ENCODE data around the gene ZNF106. TPM values are rescaled to one million over a fixed set of nuclear protein-coding genes. Genes with fewer than 3 reads are reported as not detected.

Gene ZNF106
- 239 TPM for polyA plus RNA-seq (ENCODE audit: insufficient read length)

DNA sequence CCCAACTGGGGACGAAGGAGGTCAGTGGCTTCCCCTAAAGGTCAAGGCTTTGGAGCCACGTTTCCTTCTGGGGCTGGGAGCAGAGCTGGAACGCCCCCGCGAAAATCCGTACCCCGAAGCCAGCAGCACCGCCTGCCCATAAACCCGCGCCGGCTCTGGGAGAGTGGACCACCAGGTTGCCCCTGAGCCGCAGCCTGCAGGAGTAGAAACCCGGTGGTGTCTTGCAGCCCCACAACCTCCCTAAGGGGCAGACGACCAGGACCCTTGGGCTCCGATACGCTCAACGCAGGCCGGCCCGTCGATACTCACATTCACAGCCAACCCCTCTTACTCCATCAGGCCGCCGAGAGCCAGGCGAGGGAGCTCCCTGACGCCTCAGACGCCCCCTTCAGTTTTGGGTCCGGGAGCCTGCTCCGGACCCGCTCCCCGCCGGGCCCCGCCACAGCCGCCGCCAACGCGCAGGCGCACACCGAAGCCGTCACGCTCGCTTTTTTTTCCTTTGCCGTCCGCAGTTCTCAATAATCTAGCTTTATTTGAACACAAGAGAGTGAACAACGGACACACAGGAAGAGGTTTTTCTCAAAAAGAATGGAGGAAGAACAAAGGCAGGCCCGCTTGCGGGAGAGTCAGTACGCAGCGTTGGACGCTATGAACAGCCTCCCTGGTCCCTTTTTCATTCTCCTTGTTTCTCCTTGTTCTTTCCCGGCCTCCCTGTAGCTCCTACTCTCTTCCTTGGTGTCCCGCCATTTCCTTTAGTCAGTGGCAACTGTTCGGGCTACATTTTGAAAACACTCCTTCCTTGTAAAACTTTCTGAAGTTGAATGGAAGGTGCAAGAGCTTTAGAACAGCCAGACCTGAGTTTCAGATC is at the start of gene ZNF106:
Gene ZNF106 (minus strand): TSS at position 471 of the 868 bp plus-strand sequence. CDS start 18,852 bp downstream, outside the sequence.
- DNase-seq (ENCODE audit: low read depth) = peak; percentile 83

DNA sequence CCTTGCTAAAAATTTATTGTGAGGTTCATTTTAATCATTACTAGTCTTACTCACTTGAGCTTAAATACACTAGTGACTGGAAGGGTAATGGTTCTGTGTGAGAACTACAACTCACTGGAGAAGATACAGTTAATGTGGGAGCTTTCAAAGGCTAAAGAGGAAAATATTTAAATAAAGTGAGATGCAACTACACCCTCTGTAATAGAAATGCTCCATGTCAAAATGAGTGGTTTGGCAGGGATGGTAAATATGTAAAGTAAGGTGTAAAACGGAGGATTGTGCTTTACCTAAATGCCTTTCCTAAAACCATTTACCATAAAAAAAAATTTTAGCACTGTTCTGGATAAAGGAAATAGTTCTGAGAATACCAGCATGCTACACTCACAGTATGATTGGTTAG is 42.3 kb upstream of the ZNF106 start:
- no peak for DNase-seq (ENCODE audit: low read depth)

DNA sequence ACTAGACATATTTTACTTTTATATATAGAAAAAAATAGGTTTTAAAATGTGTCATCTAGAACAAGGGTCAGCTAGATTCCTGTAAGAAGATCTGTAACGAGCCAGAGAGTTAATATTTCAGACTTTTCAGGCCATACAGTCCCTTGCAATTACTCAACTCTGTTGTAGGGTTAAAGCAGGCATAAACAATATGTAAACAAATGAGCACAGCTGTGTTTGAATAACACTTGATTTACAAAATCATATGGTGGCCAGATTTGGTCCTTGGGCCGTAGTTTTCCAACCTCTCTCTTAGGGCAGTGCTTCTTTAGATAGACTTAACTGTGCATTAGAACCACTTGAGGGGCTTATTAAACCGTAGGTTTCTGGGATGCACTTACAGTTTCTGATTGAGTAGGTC is 38.0 kb upstream of the ZNF106 start:
- DNase-seq (ENCODE audit: low read depth) = no peak

DNA sequence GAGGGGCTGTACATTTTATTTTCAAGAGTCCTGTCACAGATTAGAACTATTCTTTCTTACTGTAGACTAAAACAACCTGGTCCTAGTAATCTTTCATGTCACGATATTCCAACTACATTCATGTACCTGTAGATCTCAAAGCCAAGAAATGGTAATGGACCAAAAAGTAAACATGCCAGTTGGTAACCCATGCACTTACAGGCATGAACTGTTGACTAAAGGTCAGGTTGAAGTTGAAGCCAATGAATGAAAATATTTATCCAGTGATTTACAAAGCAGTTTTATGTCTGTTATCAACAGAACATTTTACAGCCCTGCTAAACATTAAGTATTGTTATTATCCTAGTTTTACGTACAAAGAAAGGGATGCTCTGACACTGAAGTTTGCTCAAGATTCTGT is 32.4 kb upstream of the ZNF106 start:
- DNase-seq (ENCODE audit: low read depth) = no peak

DNA sequence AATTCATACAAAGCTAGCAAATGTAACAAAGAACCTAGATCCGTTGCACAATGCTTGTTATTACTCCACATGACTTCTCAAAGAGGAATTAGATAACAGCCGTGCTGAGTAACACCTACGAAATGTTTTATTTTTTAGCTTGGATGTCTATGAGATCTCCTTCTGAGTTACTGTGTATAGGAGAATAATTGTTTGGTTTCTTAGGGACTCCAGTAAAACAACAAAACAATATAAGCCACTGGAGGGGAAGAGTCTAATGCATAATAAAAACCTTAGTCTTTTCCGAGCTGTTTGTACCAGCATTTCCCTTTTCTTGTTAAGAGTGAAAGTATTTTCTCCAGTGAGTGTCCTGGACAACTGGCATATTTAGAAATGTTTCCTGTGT is 20.1 kb upstream of the ZNF106 start:
- no peak for DNase-seq (ENCODE audit: low read depth)

DNA sequence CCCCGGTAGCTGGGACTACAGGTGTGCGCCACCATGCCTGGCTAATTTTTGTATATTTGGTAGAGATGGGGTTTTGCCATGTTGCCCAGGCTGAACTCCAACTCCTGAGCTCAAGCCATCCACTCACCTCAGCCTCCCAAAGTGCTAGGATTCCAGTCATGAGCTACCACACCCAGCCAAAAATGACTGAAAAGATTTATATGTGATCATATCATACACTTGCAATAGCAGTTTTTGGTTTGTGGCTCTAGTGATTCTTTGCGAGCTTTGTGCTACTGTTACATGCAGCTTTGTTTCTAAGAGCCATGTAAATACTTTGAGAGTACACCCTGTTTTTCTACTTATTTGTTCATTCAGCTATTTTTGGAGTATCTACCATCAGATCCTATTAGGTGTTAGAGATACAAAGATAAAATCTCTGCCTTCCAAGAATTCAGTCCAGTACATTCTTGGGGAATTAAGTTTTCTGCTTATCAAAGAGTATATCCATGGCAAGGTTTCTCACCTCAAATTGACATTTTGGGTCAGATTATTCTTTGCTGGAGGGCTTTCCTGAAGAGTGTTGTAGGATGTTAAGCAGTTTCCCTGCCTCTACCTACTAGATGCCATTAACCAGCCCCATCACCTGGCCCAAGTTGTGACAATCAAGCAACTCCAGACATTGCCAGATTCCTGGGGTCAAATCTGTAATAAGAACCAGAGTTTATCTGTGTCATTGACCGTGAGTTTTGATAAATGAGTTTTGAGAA is 19.5 kb upstream of the ZNF106 start:
- no peak for DNase-seq (ENCODE audit: low read depth)

DNA sequence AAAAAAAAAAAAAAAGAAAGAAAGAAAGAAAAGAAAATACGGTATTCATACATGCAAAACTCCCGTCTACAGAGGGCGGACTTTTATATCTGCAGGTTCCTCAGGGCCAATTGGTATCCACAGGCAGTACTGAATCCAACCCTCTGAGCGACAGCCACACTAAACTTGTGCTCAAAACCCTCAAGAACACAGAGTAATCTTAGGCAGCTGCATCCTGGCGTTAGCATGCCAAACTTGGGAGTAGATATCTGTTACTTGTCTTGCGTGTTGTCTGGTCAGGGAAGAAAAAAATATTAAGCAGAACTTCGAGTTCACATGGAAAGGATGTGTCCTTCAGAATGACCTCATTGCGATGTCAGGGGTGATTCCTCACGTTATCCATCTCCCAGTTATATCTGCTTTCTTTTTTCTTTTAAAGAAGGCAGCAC is 17.3 kb upstream of the ZNF106 start:
- no peak for DNase-seq (ENCODE audit: low read depth)

DNA sequence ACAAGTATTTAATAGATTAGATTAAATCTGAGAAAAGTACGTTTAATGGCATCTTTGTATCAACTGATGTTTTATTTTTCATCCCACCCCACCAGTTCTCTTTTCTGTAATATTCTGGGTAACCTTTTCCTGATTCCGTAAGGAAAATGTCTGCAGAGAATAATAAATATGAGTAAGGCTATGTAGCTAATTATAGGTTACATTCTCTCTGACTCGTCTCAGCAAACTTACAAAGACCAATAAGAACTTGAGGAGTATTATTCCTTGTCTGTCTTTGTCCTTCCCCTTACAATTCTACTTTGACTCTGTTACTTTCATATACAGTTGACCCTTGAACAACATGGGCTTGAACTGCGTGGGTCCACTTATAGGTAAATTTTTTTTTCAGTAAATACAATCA is 16.6 kb upstream of the ZNF106 start:
- DNase-seq (ENCODE audit: low read depth) = no peak

DNA sequence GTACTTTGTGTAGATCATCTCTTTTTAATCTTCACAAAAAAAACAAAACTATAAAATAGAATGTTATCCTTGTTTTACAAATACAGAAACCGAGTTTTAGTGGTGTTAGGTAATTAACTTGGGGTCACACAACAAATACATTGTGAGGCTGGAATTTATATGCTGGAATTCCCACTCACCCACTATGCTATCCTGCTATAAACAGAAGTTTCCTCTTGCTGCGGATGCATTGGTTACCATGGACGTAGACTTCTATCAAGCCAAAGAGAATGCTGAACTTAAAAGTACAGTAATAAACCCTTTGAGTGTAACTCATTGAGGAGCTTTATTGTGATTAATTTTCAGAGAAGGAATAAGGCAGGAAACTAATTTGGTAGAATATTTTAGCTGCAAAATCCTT is 13.7 kb upstream of the ZNF106 start:
- no peak for DNase-seq (ENCODE audit: low read depth)

DNA sequence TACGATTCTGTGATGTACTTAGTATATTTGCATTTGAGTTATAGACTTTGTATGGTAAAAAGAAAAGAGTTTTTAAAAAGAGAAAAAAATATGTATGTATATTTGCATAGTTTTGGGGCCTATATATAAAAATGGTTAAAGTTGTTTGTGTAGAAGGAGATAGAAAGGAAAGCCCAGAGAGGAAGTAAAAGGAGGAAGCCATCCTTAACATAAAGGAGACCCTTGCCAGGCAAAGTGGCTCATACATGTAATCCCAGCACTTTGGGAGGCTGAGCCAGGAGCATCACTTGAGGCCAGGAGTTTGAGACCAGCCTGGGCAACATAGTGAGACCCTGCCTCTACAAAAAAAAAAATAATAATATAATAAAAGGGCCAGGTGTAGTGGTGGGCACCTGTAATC is 12.9 kb upstream of the ZNF106 start:
- DNase-seq (ENCODE audit: low read depth) = no peak

DNA sequence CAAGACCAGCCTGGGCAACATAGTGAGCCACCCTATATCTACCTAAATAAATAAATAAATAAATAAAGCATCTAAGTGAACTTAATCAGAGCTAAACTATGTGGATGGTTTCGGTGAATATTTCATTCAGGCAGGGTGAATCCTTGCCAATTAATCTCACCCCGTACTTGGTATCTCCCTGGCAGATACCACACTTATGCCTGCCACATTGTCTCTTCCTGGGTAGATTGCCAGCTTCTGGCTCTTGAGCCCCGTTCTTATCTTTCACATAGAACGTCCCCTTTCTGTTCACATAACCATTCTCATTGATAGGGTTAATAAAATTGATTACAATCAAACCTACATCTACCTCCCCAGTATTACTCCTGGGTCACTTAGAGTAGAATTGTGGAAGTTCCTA is 11.5 kb upstream of the ZNF106 start:
- no peak for DNase-seq (ENCODE audit: low read depth)

DNA sequence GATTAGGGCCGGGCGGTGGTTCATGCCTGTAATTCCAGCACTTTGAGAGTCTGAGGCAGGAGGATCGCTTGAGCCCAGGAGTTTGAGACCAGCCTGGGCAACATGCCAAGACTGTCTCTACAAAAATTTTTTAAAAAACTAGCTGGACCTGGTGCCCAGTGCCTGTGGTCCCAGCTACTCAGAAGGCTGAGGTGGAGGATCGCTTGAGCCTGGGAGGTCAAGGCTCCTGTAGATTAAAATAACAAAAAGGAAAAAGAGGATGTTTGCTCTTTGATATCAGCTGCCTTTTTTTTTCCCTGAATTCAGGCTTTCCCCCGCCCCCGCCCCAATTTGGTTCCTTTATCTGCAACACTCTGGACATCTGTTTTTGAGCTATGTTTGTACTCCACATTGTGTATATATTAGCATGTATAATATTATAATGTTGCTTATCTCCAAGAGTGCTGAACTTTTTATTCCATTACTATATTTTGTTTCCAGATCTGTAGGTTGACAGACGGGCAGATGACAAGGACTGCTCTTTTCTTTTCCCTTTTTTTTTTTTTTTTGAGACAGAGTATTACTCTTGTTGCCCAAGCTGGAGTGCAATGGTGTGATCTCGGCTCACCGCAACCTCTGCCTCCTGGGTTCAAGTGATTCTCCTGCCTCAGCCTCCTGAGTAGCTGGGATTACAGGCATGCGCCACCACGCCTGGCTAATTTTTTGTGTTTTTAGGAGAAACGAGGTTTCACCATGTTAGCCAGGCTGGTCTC is 9.1 kb upstream of the ZNF106 start:
- DNase-seq (ENCODE audit: low read depth) = no peak

DNA sequence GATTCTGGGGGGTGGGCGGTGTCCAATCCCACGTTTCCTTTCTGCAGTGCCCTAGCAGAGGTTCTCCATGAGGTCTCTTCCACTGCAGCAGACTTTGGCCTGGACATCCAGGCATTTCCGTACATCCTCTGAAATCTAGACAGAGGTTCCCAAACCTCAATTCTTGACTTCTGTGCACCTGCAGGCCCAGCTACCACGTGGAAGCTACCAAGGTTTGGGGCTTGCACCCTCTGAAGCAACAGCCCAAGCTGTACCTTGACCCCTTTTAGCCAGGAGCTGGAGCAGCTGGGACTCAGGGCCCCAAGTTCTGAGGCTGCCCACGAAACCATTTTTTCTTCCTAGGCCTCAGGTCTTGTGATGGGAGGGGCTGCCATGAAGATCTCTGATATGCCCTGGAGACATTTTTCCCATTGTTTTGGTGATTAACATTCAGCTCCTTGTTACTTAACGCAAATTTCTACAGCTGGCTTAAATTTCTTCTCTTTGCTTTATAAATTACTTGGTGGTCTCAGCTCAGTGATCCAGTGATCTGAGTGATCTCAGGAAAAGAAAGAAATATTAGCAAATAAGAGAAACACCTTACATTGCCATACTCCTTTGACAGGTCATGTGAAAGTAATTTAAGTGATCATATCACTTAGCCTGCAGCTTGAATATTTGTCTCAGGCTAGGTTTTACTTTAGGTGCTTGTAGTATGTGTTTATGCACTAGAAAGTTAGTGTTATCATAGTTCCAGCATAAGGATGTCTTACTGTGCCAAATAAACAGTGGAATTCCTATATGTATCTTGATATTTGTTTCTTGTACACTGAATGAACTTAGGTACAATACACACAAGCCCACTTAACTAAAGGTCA is 7.5 kb upstream of the ZNF106 start:
- DNase-seq (ENCODE audit: low read depth) = no peak

DNA sequence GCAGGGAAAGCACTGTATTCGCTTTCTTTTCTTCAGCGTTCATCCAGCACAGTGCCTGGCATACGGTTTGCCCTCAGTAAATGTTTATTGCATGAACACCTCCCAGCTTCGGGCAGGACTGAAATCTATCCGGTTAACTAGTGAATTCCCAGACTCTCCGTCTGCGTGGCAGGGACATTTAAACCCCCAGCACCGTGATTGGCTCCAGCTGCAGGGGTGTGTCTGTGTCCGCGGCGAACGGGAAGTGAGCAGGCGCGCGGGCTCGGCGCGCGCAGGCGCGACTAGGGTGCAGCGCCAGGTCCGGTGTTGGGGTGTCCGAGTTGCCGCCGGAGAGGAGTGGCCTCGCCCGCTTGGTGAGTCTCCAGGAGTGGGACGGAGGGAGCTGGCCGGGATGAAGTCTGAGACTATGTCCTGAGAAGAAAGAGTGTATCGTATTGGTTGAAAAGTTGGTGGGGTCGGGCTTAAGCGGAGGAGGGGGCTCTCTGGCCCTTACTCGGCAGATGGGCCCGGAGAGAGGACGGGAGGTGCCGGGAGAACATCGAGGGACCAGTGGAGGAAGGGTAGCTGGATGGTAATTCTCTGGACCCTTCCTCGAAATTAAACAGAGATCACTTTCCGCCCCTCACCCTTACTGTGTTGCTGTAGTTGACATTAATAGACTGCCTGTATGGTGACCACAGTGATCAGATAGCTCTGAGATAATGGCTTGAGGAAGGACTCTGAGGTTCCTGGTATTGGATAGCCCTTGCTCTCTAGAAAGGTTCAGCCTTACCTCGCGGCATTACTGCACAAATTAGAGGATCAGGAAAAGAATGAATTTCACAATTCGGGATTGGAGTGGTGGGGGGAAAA is 4.6 kb upstream of the ZNF106 start, which contains the start of gene SNAP23:
Gene SNAP23 (plus strand): TSS at position 274 of the 852 bp plus-strand sequence. CDS start 16,213 bp downstream, outside the sequence.
- peak; percentile 93 for DNase-seq (ENCODE audit: low read depth)

DNA sequence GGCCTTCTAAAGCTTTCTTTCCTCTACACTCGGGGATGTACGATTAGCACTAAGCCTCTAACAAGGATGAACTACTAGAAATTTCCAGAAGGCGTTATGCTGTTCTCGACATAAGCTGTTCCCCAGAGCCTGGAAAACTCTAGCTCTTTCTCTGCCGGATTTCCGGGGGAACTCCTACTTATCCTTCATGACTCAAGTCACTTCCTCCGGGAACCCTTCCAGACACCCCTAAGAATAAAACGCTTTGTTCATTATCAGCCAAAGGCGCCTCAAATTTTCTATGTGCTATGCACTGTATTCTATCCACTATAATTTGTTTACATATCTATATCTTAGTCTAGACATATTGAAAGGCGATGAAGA is 4.0 kb upstream of the ZNF106 start:
- DNase-seq (ENCODE audit: low read depth) = no peak

DNA sequence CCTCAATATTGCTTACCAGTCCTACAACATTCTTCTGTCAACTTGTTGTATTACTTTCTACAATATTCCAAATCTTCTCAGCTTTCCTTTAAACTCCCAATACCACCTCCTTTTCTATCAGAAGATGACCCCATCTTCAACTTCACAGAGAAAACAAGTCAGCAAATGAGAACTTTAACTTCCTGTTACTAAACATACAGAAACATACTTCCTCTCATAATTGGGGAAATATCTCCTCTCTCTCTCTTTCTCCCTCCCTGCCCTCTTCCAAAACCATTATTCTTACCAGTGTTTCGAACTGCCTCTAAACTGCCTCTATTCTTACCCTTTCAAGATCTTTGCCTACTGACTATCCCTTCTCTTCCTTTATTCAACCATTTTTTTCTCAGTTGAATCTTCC is 2.7 kb upstream of the ZNF106 start:
- no peak for DNase-seq (ENCODE audit: low read depth)

DNA sequence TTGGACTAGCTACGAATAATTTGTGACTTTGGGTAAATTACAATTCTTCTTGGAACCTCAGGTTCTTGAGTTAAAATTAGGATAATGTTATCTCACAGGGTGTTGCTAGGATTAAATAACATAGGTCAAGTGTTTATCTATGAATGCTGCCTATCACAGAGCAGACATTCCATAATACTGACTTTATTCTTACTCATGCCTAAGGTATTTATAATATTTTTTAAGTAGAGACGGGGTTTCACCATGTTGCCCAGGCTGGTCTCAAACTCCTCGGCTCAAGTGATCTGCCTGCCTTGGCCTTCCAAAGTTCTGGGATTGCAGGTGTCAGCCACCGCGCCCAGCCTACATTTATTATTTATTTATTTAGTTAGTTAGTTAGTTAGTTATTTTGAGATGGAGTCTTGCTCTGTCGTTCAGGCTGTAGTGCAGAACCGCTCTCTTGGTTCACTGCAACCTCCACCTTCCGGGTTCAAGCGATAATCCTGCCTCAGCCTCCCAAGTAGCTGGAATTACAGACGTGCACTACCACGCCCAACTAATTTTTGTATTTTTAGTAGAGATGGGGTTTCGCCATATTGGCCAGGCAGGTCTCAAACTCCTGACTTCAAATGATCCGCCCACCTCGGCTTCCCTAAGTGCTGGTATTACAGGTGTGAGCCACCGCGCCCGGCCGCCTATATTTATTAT is 741 bp upstream of the ZNF106 start:
- DNase-seq (ENCODE audit: low read depth) = no peak

DNA sequence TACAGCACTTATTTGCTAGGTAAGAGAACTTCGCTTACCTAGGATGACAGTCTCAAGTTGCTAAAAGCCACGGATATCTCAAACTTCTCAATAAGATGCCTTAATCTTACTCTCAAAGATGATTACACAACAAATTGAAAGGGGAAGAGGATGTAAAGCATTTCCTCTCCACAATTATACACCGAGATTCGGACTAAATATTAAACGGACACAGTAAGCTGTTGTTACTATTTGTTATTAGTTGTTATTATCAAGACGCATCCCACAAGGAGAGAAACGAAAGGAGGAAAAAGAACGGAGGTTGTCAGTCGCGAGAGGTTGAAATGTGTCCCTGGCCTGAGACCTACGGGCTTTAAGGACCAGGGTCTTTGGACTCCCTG is 660 bp downstream of the ZNF106 start:
- DNase-seq (ENCODE audit: low read depth) = no peak

DNA sequence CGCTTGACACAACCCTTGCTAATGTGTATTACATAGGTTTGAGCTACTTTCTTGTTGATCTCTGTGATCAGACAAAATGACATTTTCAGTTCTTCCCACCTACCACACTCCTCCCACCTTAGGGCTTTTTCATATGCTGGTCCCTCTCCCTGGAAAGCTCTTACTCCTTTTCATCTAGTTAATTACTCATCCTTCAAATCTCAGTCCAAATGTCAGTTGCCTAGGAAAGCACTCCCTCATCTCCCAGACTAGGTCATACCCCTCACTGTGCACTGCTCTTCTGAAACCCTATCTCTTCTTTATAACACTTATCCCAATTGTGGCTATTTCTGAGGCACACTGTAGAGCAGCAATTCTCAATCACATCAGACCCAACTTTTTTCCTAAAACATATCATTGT is 7.3 kb downstream of the ZNF106 start:
- no peak for DNase-seq (ENCODE audit: low read depth)

DNA sequence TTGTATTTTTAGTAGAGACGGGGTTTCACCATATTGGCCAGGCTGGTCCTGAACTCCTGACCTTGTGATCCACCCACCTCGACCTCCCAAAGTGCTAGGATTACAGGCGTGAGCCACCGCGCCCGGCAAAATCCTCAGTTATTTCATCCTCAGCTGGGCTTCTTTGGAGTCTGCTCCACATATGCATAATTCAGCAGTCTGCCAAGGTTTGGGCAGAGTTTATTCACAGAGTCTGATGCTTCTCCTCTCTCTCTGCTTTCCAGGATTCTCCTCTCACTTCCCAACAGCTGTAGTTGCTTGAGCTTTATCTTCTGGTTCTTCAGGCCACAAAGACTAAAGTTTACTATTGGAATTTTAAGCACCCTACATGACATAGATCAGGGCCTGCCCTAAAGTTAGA is 8.2 kb downstream of the ZNF106 start:
- DNase-seq (ENCODE audit: low read depth) = no peak
